Thyroid gland (tissue), 4 donors: Measurements from ENCODE around the gene KCNIP1.

ENCODE experiments used
- POLR2A ChIP-seq, 2 donors: fragments of 450-650 bp; IDR thresholded peaks; one replicate each; pipeline ENCODE4 v1.6.1; 2017; ENCODE audit warnings: antibody characterized with exemption in 2 of 2, mild to moderate bottlenecking in 2 of 2, moderate library complexity in 1 of 2
- TF ChIP-seq, protein P1 (sequence below), 6 experiments: fragments of 200-600 bp in 3 of 6; fragments of 450-650 bp in 3 of 6; sonication (generic) in 3 of 6; IDR thresholded peaks; one replicate each; pipeline ENCODE4 v1.5.1; 2016 to 2019; ENCODE audit warnings: antibody characterized with exemption in 6 of 6, mild to moderate bottlenecking in 2 of 6, inconsistent platforms in 1 of 6, moderate library complexity in 1 of 6

DNA sequence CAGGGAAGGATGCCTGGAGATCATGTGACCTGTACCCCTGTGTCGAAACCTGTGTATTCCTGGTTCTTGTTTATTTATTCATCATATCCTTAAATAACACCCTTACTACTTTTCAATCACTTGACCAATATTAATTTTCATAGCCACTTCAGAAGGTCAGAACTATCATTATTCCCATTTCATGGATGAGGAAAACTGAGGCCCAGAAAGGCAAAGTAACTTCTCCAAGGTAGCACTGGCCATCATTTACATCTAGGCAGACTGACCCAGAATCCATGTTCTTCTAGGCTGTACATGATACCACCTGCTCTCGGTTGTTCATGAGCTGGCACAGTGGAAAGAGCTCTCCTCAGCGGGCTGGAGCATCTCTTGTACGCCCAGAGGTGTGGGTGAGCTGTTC is 49.4 kb downstream of the KCNIP1 start:
- TF ChIP-seq POLR2A (IDR thresholded peaks at IDR 0.05) = no peak
- TF ChIP-seq, protein P1, sequence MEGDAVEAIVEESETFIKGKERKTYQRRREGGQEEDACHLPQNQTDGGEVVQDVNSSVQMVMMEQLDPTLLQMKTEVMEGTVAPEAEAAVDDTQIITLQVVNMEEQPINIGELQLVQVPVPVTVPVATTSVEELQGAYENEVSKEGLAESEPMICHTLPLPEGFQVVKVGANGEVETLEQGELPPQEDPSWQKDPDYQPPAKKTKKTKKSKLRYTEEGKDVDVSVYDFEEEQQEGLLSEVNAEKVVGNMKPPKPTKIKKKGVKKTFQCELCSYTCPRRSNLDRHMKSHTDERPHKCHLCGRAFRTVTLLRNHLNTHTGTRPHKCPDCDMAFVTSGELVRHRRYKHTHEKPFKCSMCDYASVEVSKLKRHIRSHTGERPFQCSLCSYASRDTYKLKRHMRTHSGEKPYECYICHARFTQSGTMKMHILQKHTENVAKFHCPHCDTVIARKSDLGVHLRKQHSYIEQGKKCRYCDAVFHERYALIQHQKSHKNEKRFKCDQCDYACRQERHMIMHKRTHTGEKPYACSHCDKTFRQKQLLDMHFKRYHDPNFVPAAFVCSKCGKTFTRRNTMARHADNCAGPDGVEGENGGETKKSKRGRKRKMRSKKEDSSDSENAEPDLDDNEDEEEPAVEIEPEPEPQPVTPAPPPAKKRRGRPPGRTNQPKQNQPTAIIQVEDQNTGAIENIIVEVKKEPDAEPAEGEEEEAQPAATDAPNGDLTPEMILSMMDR (IDR thresholded peaks at IDR 0.05) = no peak
